GM18499 (cell line): Measurements from ENCODE around the gene OR8G5.

Experiments
- ATAC-seq: cut with Tn5 transposase; IDR thresholded peaks from one replicate; pipeline ENCODE4 v1.9.1; 2021; ENCODE audit warnings: moderate number of reproducible peaks; ENCODE audit not compliant: insufficient read depth, unreplicated experiment

OR8G5 gene

GRCh38 chr11:124285610-124286344 lies 29.6 kb downstream of the OR8G5 start:
- no peak for ATAC-seq

- no peak for ATAC-seq
These were observed 38.5 kb downstream of the OR8G5 start for GRCh38 chr11:124294687-124295086.

GRCh38 chr11:124296016-124296415 lies 39.8 kb downstream of the OR8G5 start:
- ATAC-seq: no peak

GRCh38 chr11:124297921-124298320 lies 41.7 kb downstream of the OR8G5 start:
- ATAC-seq: no peak

- no peak for ATAC-seq
These were observed 45.4 kb downstream of the OR8G5 start for GRCh38 chr11:124301548-124301947.

- ATAC-seq: no peak
These were observed 46.4 kb downstream of the OR8G5 start for GRCh38 chr11:124302347-124303125.

GRCh38 chr11:124307093-124307492 lies 50.9 kb downstream of the OR8G5 start:
- no peak for ATAC-seq

- no peak for ATAC-seq
These were observed 54.5 kb downstream of the OR8G5 start for GRCh38 chr11:124310721-124311120.

GRCh38 chr11:124311269-124311668 lies 55.1 kb downstream of the OR8G5 start:
- no peak for ATAC-seq

- no peak for ATAC-seq
These were observed 55.5 kb downstream of the OR8G5 start for GRCh38 chr11:124311670-124312069.

GRCh38 chr11:124313131-124313530 lies 57.0 kb downstream of the OR8G5 start:
- no peak for ATAC-seq

GRCh38 chr11:124313849-124314248 lies 57.7 kb downstream of the OR8G5 start, which contains the start of gene OR8D1:
OR8D1 (minus strand) TSS chr11:124313949; CDS start chr11:124310766, 3,183 bp downstream.
- ATAC-seq: no peak

GRCh38 chr11:124315052-124315451 lies 58.9 kb downstream of the OR8G5 start:
- no peak for ATAC-seq
